ENCODE results near the gene RASSF3.
"Not testable (repeated sequence)": the region's sequence is repeated elsewhere in the genome, so short reads cannot be mapped to it uniquely, and the experiment has no call there.

Gene RASSF3, protein sequence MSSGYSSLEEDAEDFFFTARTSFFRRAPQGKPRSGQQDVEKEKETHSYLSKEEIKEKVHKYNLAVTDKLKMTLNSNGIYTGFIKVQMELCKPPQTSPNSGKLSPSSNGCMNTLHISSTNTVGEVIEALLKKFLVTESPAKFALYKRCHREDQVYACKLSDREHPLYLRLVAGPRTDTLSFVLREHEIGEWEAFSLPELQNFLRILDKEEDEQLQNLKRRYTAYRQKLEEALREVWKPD

DNA sequence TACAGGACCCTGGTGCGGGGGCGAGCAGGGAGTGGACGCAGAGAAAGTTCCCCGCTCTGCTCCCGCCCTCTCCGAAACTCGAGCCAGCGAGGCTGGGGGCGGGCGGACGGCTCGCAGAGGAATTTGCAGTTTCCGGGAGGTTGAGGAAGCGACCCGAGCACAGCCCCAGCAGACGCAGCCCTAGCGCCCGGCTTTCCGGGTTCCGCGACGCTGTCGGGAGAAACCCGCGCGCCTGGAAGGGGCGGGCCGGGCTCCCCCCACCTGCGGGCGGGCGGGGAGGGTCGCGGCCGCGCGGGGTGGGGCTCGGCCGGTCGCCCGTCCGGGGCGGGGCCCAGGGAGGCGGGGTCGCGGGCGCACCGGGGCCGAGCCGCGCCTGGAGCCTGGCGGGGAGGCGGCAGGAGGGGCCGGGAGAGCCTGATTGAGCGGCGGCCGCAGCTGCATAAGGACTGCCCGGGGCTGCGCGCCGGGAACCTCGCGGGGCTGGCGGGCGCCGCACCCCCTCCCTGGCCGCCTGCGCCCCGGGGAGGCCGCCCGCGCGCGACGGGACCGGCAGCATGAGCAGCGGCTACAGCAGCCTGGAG is at the start of gene RASSF3:
RASSF3 (plus strand) TSS at position 417 of the 581 bp plus-strand sequence; CDS start at position 555, 138 bp downstream.
- DNase-seq (ENCODE audit: low read depth) = peak; percentile 70

- DNase-seq (ENCODE audit: low read depth) = no peak
Observed at GRCh38 chr12:64561302-64562136, 48.8 kb upstream of the RASSF3 start.

DNA sequence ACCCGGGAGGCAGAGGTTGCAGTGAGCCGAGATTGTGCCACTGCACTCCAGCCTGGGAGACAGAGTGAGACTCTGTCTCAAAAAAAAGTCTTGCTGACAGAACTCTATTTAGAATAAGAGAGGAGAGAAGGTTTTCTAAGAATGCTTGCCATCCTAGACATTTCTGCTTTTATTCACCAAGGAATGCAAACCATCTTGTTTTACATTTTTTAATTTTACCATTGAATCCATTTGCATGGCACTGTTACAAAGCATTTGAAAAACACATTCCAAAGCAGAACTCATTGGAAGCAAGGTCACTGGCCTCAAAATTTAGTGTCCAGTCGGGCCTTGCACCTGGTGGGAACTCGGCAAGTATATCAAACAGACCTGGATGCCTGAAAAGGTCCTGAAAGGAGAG is 44.2 kb upstream of the RASSF3 start:
- DNase-seq (ENCODE audit: low read depth) = no peak

GRCh38 chr12:64566831-64567517 is 43.3 kb upstream of the RASSF3 start:
- DNase-seq (ENCODE audit: low read depth) = no peak

- no peak for DNase-seq (ENCODE audit: low read depth)
Observed at GRCh38 chr12:64567570-64567969, 42.7 kb upstream of the RASSF3 start.

GRCh38 chr12:64568298-64568697 is 42.0 kb upstream of the RASSF3 start:
- DNase-seq (ENCODE audit: low read depth) = no peak

DNA sequence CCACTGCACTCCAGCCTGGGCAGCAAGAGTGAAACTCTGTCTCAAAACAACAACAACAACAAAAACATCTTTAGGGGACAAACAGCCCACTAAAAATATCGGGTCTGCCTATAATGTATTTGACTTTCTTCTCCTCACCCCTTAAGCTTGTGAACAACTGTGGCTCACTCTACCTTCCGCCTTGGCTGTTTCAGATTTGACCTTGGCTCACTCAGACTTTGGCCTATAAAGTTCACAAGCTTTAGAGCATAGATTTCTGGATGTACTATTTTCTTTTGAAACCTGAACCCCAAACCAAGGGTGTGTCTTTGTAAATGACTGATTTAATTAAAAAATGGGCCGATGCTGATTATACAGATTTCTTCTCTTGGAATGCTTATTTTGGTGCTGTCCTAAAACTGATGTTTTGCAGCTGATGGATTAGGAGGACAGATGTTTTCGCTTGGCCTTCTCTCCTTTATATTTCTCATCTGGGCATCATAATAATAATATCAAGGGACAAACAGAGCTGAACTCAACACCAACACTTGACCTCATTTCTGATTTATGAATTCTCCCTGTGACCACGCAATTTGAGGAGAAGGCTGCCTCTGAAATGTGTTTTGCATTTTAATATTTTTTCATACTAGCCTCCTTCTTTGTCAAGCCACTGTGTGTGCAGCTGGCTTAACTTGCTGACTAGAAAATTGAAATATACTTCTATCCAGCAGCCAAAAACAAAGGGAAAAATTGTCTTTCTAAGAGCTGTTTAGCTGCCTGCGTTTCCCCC is 40.2 kb upstream of the RASSF3 start:
- DNase-seq (ENCODE audit: low read depth) = no peak

- no peak for DNase-seq (ENCODE audit: low read depth)
Observed at GRCh38 chr12:64571411-64571810, 38.9 kb upstream of the RASSF3 start.

GRCh38 chr12:64572241-64572640 is 38.1 kb upstream of the RASSF3 start:
- DNase-seq (ENCODE audit: low read depth) = no peak

DNA sequence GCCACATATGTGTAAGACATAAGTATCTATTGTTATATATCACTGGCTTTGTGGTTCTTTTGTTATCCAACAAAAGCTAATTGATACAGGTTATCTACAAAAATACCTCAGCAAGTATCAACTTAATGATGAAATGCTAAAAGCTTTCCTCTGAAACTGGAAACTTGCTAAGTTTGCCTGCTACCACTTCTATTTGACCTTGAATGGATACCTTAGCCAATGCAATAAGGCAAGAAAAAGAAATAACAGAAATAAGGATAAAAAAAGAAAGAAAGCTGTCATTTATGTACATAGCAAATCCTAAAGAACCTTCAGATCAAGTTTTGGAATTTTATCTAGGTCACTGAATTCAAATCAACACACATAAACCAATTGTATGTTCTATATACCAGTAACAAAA is 35.5 kb upstream of the RASSF3 start:
- DNase-seq (ENCODE audit: low read depth) = no peak

DNA sequence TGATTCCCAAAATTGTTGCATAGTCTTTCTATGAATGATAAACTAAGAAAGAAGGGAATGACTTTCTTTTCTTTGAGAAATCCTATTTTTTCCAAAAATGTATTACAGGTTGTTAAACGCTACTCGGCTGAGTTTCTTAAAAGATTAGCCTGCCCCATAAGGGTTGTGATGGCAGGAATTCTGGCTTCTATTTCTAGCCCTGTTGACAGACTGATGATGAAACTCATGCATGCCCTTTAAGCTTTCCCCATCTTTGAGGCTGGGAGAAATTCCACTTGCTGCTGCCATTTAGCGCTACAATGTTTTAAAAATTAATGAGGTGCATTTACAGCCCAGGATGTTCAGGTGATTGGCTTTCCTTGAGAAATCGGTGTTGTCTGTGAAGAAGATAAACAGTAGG is 33.2 kb upstream of the RASSF3 start:
- no peak for DNase-seq (ENCODE audit: low read depth)

DNA sequence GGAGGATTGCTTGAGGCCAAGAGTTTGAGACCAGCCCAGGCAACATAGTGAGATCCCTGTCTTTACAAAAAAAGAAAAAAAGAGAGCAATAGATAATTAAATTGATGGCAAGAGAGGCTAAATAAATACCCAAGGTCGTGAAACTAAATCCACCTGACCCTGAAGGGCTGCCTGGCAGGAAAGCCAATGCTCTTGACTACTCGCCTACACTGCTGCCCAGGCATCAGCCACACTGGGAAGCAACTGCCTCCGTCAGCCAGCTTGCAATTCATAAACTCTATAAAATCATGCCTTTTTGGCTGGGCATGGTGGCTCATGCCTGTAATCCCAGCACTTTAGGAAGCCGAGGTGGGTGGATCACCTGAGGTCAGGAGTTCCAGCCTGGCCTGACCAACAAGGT is 31.7 kb upstream of the RASSF3 start:
- DNase-seq (ENCODE audit: low read depth) = no peak

GRCh38 chr12:64580681-64581080 is 29.6 kb upstream of the RASSF3 start:
- DNase-seq (ENCODE audit: low read depth) = no peak

GRCh38 chr12:64582114-64582513 is 28.2 kb upstream of the RASSF3 start:
- no peak for DNase-seq (ENCODE audit: low read depth)

DNA sequence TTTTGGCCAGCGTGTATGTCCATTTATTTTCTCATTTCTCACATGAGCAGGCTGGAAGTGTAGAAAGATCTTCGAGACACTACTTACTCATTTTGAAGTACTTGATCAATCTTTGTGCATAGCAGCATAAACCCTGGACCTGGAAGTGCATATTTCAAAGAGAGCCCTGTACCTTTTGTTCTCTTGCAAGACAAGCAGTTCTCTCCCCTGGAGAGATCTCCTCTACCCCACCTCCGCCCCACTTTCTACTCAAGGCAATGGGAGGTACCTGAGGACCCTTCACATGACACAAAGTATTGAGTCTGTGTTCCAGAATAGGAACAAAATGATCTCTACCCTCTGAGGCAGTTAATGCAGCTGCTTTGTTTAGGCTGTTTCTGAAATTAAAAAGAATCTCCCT is 27.4 kb upstream of the RASSF3 start:
- no peak for DNase-seq (ENCODE audit: low read depth)

DNA sequence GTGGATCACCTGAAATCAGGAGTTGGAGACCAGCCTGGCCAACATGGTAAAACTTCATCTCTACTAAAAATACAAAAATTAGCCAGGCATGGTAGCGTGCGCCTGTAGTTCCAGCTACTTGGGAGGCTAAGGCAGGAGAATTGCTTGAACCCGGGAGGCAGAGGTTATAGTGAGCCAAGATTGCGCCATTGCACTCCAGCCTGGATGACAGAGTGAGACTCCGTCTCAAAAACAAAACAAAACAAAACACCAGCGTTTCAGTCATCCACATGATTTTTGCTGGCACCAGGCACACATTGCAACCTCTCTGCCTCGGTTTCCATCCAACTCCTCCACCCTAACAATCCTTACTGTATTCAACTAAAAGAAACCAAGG is 26.9 kb upstream of the RASSF3 start:
- DNase-seq (ENCODE audit: low read depth) = not testable (repeated sequence)

DNA sequence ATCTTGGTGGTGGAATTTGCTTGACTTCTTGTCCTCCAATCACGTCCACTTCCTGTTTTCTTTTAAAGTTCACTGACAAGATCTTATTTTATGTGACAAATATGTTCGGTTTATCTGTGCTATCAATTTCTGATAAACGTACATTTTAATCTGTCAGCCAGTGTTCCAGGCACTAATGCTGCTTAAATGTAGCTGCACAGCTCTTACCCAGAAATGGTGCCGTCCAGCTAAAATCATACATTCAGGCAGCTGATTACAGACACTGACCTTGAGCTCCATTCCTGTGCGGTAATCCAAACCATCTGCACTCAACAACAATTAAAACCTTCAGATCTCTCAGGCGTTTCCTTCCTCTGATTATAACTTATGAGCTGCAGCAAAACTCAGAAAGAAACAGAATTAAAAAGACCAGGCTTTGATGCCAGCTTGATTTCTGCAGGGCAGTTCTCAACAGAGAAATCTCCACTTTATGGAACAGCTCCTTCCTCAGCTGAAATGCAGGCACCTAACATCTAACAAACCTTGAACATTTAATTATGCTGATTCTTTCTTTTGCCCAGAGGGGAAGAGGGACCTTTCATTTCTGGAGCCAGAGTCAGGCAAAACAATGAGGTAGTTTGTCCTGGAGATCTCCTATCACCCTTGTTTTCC is 26.4 kb upstream of the RASSF3 start:
- no peak for DNase-seq (ENCODE audit: low read depth)

DNA sequence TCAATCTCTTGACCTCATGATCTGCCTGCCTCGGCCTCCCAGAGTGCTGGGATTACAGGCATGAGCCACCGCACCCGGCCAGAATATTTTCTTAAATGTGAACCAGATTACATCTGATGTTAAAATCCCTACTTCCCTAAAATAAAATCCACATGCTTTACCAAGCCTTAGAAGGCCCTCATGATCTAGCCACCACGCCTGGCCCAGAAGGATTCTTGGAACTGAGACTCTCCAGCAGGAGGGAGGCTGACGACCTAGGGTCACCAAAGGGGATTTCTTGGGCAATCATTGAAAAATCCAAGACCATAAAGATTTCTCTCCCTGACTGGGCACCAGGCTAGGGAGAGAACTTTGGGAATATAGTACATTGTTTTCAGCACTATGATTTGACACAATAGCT is 25.2 kb upstream of the RASSF3 start:
- DNase-seq (ENCODE audit: low read depth) = no peak

DNA sequence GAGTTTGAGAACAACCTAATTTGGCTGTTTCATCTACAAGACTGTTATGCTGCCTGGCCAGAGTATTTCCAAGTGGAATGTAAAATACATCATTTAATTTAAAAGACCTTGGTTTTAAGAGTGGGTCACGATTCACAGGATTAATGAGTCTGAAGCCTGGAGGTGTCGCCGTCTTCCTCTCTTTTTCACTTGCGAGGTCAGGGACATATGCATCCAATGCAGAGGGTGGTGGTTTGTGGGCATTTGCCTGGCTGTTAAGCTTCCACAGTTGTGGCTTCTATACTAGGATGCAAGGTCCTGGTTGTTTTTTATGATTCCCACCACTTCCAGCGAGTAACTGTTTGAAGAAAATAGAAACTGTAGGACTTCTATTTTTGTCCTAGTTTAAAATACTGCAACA is 22.8 kb upstream of the RASSF3 start:
- no peak for DNase-seq (ENCODE audit: low read depth)

DNA sequence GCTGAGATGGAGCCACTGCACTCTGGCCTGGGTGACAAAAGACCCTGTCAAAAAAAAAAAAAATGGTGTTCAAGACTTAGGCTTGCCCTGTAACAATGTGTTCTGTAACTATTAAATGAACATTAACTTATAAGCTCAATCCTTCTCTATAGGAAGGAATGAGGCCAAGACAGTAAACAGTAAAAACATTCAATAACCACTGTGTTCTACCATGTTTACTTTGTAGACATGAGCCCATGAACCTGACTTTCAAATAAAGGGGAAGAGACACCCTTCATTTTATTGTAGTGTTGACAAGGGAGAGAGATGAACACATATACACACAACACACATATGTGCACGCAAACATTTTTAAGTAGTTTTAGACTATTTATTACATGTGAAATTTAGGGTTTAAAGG is 20.1 kb upstream of the RASSF3 start:
- no peak for DNase-seq (ENCODE audit: low read depth)

Data from T-helper 22 cell (primary cell).